Putamen (tissue), 1 donor: ENCODE measurements around the gene UBE2R2.
"Not testable (repeated sequence)": the region's sequence is repeated elsewhere in the genome, so short reads cannot be mapped to it uniquely, and the experiment has no call there.

ENCODE experiments used
- DNase-seq: peaks from one replicate; pipeline ENCODE4 v3.0.0-alpha.2; 2016; ENCODE audit warnings: low spot score

Gene UBE2R2

DNA sequence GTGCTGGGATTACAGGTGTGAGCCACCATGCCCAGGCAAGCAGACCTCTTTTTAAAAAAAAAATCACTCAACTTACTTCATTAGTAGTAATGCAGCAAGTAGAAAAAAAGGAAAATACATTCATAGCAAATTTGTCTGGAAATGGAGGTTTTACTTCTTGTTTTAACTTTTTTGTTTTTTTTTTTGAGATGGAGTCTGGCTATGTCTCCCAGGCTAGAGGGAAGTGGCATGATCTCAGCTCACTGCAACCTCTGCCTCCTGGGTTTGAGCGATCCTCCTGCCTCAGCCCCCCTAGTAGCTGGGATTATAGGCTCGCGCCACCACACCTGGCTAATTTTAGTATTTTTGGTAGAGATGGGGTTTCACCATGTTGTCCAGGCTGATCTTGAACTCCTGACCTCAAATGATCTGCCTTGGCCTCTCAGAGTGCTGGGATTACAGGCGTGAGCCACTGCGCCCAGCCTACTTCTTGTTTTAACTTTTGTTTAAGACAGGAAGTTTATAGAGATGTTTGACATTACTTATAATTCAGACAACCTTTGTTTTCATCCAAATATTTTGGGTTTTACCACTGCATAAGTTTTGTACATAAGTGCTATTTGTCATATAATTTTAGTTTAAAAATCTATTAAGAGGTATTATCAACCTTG lies 26.5 kb downstream of the UBE2R2 start:
- DNase-seq: no peak

DNA sequence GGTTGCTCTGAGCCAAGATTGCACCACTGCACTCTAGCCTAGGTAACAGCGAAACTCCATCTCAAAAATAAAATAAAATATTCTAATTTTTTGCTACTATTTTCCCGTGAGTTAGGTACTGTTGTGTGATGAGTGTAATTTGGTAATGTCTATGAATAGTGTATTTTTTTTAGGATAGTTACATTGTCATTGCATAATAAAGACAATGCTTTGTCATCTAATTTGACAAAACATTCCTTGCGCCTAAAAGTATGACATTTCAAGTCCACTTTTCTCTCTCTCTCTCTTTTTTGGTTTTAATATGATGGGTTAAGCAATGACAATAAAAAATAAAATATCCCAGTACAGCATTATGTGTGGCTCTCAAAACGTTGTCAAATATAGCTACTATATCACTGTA lies 29.3 kb downstream of the UBE2R2 start:
- DNase-seq: no peak

DNA sequence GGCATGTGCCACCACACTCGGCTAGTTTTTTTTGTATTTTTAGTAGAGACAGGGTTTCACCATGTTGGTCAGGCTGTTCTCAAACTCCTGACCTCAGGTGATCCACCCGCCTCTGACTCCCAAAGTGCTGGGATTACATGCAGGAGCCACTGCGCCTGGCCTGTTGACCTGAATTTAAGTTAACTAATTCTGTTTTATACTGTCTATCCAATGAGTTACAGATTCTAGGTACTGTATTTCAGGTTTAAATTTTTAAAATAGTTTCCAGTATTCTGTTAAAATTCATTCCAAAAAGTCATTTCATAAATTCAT lies 30.9 kb downstream of the UBE2R2 start:
- DNase-seq: not testable (repeated sequence)

DNA sequence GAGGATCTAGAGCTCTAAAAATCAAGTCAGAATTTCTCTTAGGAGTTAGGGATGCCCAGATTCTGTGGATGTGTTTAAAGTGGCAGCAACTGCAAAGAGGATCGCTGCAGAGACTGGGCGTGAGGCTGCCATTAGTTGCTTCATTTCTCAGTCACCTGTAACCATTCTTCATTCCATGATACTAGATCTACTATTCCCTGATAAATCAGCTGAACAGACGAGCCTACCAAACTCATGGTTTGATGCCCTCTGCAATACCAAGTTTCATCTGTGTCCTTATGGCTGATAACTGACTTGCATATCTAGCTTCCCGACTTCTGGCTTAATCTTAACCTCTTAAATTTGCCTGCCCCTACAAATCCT lies 33.3 kb downstream of the UBE2R2 start:
- DNase-seq: no peak

DNA sequence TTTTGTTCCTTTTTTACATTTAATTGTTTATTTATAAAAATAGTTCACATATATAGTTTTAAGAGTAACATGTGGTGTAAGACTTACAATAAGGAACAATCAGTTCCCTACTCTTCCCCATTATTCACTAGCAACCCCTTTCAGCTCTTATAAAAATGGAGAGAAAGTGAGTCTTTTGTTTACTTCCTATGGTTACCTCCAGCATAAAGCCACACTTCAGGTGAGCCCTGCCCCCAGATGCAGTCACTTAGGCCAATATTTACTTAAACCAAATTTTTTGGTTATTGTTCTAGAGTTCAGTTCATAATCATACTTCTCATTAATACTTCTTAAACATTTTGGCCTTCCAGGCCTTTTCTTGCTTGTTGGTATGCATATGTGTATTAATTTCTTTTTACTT lies 33.7 kb downstream of the UBE2R2 start:
- no peak for DNase-seq

DNA sequence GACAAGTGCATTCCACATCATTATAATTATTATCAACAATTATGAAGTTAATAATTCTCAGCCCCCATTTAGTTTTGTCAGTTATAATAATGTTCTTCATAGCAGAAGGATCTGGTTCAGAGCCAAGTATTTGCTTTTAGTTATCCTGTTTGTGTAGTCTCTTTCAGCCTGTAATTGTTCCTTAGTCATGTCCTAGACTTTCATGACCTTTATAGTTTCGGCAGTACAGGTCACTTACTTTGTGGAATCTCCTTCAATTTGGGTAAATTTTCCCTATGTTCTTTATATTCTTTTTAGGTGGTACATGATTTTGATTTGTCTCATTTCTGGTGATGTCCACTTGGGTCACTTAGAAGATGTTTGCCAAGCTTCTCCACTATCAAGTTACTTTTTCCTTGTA lies 34.3 kb downstream of the UBE2R2 start:
- no peak for DNase-seq

DNA sequence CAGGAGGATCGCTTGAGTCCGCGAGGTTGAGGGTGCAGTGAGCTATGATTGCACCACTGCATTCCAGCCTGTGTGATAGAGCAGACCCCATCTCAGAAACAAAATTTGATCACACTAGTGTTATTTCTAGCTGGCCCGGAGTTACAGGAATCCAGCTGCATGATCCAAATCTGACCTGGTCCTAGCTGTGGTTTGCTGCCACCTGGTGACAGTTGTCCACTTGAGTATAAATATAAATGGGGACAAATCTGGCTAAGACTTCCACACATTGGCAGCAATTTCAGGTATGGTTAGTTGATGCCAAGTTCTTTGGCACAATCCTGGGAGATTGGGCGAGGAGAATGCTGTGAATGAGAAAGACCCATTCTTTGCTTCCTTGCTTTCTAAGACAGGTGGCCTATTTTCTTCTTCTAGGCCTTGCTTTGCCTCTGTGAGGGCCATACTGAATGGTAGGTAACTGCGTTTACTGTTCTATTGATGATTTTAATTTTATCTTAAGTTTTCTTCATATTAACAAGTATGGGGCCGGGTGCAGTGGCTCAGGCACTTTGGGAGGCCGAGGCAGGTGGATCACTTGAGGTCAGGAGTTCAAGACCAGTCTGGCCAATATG lies 35.4 kb downstream of the UBE2R2 start:
- peak; percentile 71 for DNase-seq

DNA sequence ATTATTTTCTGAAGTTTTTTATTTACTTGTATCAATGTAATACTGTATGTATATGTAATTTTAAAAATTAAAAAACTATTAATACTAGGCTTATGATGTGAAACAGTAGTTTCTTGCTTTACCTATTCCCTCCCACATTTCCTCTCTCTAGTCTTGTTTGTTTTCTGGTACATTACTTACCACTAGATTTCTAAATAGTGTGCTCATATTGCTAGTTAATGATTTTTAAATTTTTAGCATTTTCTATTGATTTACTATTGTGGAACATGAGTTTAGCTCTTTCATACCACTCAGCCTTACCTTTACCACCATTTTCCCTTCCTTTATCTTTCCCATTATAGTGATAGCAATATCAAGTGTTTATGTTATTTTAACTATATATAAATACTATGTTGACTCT lies 39.3 kb downstream of the UBE2R2 start:
- DNase-seq: no peak

DNA sequence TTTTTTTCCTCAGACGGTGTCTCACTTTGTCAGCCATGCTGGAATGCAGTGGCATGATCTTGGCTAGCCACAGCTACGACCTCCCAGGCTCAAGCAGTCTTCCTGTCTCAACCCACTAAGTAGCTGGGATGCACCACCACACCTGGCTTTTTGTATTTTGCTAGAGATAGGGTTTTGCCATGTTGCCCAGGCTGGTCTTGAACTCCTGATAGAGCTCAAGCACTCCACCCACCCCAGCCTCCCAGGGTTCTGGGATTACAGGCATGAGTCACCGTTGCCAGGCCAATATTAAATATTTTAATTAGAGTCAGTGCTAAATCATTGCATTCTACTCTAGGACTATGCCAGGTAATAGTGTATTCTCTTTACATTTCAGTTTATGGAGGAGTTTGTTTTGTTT lies 41.5 kb downstream of the UBE2R2 start:
- DNase-seq: no peak

DNA sequence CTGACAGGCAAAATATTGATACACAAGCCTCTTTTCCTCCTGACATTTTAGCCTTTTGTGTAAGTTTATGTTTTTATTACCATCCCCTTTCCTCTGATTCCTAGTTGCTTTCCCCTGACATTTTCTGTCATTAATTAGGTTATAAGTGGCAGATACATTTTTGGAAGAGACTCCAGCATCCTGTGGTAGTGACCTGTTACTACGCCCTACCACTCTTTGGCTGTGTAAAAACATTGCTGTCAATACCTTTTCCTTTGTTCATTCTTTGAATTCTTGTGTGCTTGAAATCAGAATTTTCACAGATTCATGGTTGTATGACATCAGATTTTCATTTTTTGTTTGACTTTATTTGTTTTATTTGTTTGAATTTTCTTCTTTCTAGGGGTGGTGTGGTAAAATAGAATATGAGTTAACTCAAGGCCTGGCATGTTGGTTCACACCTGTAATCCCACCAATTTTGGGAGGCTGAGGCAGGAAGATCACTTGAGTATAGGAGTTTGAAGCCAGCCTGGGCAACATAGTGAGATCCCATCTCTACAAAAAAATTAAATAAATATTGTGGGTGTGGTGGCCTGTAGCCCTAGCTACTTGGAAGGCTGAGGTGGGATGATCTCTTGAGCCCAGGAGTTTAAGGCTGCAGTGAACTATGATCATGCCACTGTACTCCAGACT lies 43.4 kb downstream of the UBE2R2 start:
- DNase-seq: no peak

DNA sequence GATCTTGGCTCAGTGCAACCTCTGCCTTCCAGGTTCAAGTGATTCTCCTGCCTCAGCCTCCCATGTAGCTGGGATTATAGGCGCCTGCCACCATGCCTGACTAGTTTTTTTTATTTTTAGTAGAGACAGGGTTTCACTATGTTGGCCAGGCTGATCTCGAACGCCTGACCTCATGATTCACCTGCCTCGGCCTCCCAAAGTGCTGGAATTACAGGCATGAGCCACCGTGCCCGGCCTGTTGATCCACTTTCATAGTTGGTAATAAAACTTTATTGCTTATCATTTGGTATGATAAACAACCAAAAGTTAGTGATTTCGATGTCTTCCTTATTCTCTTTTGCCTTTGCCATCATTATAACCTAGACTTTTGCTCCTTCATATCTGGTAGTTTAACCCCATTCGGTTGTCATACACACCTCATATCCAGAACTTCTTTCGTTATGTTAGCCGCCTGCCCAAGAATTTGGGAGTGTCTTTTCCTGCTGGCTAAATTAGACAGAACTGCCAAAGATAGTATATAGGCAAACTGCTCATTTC lies 45.0 kb downstream of the UBE2R2 start:
- DNase-seq: no peak

DNA sequence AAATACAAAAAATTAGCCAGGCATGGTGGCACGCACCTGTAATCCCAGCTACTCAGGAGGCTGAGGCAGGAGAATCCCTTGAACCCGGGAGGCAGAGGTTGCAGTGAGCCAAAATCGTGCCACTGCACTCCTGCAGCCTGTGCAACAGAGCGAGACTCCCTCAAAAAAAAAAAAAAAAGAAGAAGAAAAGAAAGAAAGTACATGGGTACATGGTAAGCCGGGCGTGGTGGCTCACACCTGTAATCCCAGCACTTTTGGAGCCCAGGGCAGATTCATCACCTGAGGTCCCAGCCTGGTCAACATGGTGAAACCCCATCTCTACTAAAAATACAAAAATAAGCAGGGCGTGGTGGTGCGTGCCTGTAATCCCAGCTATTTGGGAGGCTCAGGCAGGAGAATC lies 46.1 kb downstream of the UBE2R2 start:
- not testable (repeated sequence) for DNase-seq

DNA sequence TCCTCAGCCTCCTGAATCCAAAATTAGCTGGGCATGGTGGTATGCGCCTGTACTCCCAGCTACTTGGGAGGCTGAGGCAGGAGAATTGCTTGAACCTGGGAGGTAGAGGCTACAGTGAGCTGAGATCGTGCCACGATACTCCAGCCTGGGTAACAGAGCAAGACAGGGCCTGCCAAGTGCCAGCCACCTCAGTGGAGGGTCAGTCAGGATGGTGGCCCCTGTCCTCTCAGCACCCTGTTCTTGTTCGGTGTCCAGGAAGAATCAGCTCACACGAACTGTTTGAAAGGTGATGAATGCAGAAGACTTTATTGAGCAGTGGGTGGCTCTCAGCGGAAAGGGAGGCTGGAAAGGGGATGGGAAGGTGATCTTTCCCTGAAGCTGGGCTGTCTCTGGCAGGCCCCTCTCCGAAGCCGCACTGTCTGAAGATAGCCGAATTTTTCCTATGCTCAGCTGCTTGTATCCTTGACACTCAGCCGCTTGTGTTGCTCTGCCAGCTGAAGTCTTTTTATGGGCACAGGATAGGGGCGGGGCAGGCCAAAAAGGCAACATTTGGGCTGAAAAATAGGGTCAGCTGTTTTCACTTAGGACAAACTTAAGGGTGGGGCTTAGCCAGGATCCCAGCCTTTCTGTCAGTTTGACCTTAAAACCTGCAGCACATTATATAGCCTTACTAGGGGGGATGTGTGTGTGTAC lies 50.9 kb downstream of the UBE2R2 start:
- no peak for DNase-seq

DNA sequence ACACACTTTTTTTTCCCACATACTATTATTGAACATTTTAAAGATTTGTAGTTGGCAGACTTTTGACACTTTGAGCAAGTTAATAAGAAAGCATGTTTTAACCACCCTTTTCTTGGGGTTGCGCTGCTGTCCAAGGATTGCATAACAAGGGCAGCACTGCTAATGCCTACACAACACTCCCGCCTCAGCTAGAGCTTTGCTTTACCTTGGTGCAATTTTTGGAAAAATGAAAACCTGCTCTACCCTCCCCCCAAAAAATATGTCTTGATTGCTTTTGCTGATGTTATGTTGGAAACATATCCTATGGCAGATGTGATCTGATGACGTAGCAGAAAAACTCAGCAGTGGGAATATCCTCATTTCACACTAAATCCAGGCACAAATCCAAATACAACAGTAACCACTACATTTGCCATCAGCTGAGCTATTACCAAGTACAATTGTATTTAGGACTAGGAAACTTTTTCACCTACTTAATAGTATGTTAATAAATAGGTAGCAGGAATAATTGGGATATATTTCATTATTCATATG lies 51.5 kb downstream of the UBE2R2 start:
- no peak for DNase-seq

DNA sequence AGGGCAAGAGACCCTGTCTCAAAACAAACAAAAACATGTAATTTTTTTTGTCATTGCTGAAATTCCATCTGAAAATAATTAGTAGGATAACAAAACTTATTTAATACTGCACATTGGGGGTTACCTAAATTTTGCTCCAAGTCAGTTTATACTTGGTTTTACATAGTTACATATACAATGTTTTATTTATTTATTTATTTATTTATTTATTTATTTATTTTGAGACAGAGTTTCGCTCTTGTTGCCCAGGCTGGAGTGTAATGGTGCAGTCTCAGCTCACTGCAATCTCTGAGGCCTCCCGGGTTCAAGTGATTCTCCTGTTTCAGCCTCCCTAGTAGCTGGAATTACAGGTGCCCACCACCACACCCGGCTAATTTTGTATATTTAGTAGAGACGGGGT lies 52.3 kb downstream of the UBE2R2 start:
- DNase-seq: not testable (repeated sequence)

DNA sequence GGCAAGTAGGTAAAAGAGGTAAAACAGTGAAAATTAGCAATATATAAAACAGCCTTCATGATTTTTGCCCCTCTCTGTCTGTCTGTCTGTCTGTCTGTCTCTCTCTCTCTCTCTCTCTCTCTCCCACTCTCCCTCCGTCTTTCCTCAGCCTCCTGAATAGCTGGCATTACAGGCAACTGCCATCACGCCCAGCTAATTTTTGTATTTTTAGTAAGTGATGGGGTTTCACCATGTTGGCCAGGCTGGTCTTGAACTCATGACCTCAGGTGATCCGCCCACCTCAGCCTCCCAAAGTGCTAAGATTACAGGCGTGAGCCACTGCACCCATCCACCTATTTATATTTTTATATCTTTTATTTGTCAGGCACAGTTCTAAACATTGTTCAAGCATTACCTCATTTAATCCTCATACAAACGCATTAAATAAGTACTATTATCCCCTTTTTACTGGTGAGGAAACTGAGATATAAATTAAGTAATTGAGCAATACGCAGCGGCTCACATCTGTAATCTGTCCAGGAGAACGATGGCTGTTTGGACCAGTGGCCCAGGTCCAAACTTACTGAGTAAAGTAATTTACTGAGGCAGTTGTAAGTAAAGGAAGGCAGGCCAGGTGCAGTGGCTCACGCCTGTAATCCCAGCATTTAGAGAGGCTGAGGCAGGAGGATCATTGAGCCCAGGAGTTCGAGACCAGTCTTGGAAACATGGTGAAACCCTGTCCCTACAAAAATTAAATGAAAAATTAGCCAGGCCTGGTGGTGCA lies 60.9 kb downstream of the UBE2R2 start:
- DNase-seq: no peak

DNA sequence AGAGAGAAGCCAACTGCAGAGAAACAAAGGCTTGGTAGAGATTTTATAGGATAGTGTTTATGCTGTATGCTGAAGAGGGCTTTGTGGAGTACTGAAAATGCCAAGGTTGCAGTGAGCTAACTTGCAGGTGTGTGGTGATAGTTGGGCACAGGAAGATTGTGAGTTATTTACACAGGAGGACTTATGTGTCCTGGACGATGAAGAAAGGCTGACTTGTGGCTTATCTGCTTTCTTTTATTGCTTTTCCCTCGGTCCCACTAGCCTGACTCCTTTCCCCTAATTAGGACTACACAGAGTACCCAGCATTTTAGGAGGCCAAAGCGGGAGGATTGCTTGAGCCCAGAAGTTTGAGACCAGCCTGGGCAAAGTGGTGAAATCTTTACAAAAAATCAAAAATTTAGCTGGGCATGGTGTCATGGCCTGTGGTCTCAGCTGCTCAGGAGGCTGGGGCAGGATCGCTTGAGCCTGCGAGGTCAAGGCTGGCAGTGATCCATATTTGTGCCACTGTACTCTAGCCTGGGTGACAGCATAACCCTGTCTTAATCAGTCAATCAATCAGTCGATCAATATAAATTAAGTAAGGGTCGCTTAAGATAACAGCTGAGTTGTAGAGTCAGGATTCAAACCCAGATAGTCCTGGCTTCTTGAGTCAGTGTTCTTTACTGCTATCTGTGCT lies 61.9 kb downstream of the UBE2R2 start:
- no peak for DNase-seq

DNA sequence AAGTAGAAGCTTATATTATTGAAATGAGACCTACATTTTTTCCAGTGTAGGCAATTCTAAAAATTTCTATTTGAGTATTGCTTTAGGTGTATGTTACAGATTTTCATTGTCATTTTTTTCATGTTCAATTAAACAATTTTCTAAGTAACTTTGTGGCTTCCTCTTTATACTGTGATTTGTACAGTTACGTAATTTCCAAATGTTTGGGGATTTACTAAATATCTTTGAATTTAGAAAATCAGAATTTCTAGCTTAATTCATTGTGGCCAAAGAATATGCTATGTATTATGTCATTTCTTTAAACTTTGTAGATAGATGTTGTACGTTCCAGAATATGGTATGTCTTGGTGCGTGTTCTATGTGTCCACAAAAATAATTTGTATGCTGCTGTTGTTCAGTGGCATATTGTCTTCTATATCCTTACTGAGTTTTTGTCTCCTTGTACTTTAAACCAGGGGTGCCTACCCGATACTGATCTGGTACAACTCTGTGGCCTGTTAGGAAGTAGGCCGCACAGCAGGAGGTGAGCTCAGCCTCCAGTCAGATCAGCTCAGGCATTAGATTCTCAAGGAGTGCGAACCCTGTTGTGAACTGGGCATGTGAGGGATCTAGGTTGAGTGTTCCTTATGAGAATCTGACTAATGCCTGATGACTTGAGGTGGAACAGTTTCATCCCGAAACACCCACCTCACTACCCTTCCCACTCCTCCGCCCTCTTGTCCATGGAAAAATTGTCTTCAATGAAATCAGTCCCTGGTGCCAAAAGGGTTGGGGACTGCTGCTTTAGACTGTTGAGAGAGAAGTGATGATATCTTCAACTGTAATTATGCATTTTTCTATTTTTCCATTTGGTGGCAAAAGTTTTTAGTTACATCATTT lies 63.5 kb downstream of the UBE2R2 start:
- no peak for DNase-seq

DNA sequence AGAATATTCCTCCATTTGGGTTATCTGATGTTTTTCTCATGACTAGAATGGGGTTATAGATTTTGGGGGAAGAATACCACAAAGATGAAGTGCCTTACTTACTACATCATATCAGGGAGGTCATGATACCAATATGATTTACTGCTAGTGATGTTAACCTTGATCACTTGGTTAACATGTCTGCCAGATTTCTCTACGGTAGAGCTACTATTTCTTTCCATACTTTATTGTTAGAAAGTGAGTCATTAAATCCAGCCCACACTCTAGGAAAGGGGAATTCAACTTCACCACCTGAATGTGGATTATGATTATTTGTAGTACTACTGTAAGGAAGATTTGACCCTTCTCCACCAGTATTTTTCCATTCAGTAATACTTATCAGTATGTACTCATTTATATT lies 64.7 kb downstream of the UBE2R2 start:
- peak; percentile 19 for DNase-seq
